Measurements from ENCODE around the gene ARHGEF19.
"Not testable (repeated sequence)": the region's sequence is repeated elsewhere in the genome, so short reads cannot be mapped to it uniquely, and the experiment has no call there.

Gene ARHGEF19

GRCh38 chr1:16248603-16249516 lies 36.4 kb upstream of the ARHGEF19 start:
- ATAC-seq (ENCODE audit: low read depth) (peak; percentile 75), DNase-seq (ENCODE audit: low spot score in 2 of 2) (no peak)
- H3K4me1 Mint-ChIP-seq: peaks cover 14% of the 10 kb centered on the region
- H3K9me3 Mint-ChIP-seq: no peaks in the 10 kb centered on the region
- H3K27ac Mint-ChIP-seq: peak overlapping the region; percentile 84
- no peak overlapping the region for H3K4me3 Mint-ChIP-seq
- peaks cover 11% of the 10 kb centered on the region for H3K36me3 Mint-ChIP-seq
- H3K27me3 Mint-ChIP-seq: no peaks in the 10 kb centered on the region

DNA sequence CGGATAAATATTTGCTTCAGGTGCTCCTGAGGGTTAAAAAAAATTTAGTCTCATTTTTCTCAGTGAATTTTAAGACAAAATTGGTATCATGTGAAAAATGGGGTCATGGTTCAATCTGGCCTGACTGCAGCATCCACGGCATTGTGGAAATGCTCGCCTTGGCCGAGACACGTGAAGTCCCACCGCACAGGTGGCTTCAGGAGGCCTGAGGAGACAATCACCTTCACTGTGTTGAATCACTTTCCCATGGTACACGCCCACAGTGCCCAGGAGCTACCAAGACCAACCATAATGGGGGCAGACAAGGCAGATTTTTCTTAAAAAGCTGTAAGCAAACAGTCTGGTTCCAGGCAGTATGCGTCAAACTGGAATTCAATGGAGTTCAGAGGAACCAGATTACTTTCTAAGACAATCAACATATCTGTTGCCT lies 35.6 kb upstream of the ARHGEF19 start:
- Mint-ChIP-seq H3K27ac (no peak overlapping the region), H3K4me3 (no peak overlapping the region), H3K27me3 (no peaks in the 10 kb centered on the region), H3K9me3 (no peaks in the 10 kb centered on the region), H3K4me1 (peaks cover 14% of the 10 kb centered on the region), H3K36me3 (peaks cover 11% of the 10 kb centered on the region)
- ATAC-seq (ENCODE audit: low read depth): no peak
- no peak for DNase-seq (ENCODE audit: low spot score in 2 of 2)

GRCh38 chr1:16247441-16247840 lies 35.0 kb upstream of the ARHGEF19 start:
- Mint-ChIP-seq H3K27me3 (no peaks in the 10 kb centered on the region), H3K4me3 (no peak overlapping the region), H3K4me1 (peaks cover 14% of the 10 kb centered on the region), H3K36me3 (peaks cover 7% of the 10 kb centered on the region), H3K9me3 (no peaks in the 10 kb centered on the region), H3K27ac (no peak overlapping the region)
- ATAC-seq (ENCODE audit: low read depth) (no peak), DNase-seq (ENCODE audit: low spot score in 2 of 2) (no peak)

DNA sequence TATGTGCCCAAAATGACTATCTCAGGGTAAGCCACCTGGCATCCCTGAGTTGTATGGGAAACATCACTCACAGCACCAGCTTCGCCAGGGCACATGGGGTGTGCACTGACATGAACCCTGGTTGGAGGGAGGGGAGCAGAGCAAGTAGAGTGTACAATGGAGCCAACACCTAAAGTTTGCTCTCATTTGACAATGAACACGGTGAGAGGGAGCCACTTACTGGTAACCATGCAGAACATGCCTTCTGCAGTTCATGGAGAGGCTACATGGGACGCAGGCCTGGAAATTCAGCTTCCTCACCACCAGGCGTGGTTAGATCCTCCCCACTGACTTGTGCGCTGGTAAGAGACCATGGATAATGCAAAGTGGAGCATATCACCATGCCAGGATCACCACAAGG lies 34.5 kb upstream of the ARHGEF19 start:
- Mint-ChIP-seq H3K27ac (no peak overlapping the region), H3K4me3 (no peak overlapping the region), H3K27me3 (no peaks in the 10 kb centered on the region), H3K9me3 (no peaks in the 10 kb centered on the region), H3K36me3 (peaks cover 4% of the 10 kb centered on the region), H3K4me1 (peaks cover 14% of the 10 kb centered on the region)
- DNase-seq (ENCODE audit: low spot score in 2 of 2): no peak
- no peak for ATAC-seq (ENCODE audit: low read depth)

- not testable (repeated sequence) for ATAC-seq (ENCODE audit: low read depth); H3K36me3 Mint-ChIP-seq; H3K27ac Mint-ChIP-seq; H3K4me3 Mint-ChIP-seq; H3K9me3 Mint-ChIP-seq; H3K27me3 Mint-ChIP-seq; DNase-seq (ENCODE audit: low spot score in 2 of 2)
- peaks cover 14% of the 10 kb centered on the region for H3K4me1 Mint-ChIP-seq
These were observed 33.8 kb upstream of the ARHGEF19 start for GRCh38 chr1:16246239-16246638.

GRCh38 chr1:16245476-16246196 lies 33.2 kb upstream of the ARHGEF19 start:
- Mint-ChIP-seq H3K27ac (no peak overlapping the region), H3K36me3 (peaks cover 2% of the 10 kb centered on the region), H3K27me3 (no peaks in the 10 kb centered on the region), H3K9me3 (no peaks in the 10 kb centered on the region), H3K4me1 (peaks cover 14% of the 10 kb centered on the region), H3K4me3 (no peak overlapping the region)
- DNase-seq (ENCODE audit: low spot score in 2 of 2) (no peak), ATAC-seq (ENCODE audit: low read depth) (no peak)

DNA sequence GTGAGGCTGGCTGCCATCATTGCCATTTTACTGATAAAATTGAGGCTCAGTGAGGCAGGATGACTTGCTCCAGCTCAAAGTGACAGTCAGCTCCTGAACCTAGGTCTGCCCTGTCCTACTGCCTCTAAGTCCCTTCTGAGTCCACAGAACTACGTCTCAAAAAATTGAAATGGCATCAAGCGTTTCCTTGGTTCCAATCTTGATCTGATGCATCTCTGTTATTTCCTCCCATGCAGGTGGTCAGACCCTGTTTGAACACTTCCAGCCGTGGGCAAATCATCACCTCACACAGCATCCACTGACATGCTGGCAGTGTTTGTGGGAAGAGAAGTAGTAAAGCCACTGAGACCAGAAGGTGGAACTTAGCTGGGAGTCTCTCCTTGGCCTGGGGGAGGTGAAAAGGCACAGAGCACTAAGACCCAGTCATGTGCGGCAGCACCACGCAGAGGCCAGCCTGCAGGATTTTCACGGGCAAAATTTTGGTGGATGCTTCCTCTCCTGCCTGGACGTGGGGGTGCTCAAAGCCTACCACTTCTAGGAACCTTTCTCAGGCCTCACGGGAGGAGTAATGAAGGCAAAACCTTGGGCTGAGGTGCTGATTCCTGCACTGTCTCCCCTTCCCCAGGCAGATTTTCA lies 32.3 kb upstream of the ARHGEF19 start:
- Mint-ChIP-seq H3K36me3 (peaks cover 2% of the 10 kb centered on the region), H3K4me1 (peaks cover 14% of the 10 kb centered on the region), H3K27me3 (no peaks in the 10 kb centered on the region), H3K4me3 (no peak overlapping the region), H3K27ac (peak overlapping the region; percentile 38), H3K9me3 (no peaks in the 10 kb centered on the region)
- DNase-seq (ENCODE audit: low spot score in 2 of 2) (no peak), ATAC-seq (ENCODE audit: low read depth) (no peak)

DNA sequence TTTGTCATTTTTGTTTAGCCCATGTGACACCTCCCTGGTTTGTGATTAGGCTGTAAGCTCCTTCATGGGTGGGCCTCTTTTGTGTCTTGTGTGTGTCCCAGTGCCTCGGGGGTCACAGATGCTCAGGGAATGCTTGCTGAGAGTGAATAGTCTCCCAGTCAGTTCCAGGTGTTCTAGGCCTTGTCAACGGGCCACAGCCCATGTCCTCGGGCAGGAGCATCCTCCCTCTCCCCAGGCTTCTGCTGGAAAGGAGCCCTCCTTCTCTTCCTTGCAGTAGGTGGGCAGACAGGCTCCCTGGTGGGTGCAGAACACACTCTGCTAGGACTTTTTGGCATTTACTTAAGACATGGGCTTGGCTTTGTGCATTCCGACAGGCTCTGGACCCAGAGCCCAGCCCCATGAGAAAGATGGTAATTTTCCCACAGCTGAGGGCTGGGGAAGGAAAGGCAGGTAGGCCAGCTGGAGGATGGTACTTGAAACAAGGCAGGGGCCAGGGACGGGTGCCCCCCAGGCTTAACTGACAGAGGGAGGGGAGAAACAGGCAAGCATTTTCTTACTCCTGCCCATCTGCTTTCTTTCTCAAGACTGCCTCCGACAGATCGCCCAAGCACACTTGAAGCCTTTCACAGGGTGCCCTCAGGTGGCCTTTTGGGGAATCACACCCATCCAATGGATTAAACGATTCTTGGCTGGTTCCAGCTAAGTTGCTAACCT lies 31.6 kb upstream of the ARHGEF19 start:
- H3K4me1 Mint-ChIP-seq: peaks cover 9% of the 10 kb centered on the region
- no peak overlapping the region for H3K27ac Mint-ChIP-seq
- ATAC-seq (ENCODE audit: low read depth) (peak; percentile 84), DNase-seq (ENCODE audit: low spot score in 2 of 2) (peak; percentile 65 to 71)
- no peaks in the 10 kb centered on the region for H3K27me3 Mint-ChIP-seq
- peaks cover 2% of the 10 kb centered on the region for H3K36me3 Mint-ChIP-seq
- H3K9me3 Mint-ChIP-seq: no peaks in the 10 kb centered on the region
- no peak overlapping the region for H3K4me3 Mint-ChIP-seq

DNA sequence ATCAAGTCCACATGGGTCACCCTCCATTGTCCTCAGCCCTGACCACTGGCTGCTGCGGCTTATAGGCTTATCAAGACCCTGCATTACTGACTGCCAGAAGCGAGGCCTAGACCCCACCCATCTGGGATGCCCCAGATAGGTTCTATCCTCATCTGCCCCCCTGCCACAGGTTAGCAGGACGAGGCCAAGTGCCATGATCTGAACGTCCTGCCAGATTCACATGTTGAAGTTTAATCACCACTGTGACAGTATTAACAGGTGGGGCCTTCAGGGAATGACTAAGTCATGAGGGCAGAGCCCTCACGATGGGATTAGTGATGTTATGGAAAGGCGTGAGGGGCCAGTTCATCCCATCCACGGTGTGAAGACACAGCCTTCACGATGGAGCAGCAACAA lies 30.8 kb upstream of the ARHGEF19 start:
- Mint-ChIP-seq H3K36me3 (peaks cover 2% of the 10 kb centered on the region), H3K9me3 (no peaks in the 10 kb centered on the region), H3K4me3 (no peak overlapping the region), H3K4me1 (peaks cover 3% of the 10 kb centered on the region), H3K27me3 (no peaks in the 10 kb centered on the region), H3K27ac (no peak overlapping the region)
- no peak for ATAC-seq (ENCODE audit: low read depth)
- no peak for DNase-seq (ENCODE audit: low spot score in 2 of 2)

- DNase-seq (ENCODE audit: low spot score in 2 of 2): no peak
- H3K4me1 Mint-ChIP-seq: peaks cover 3% of the 10 kb centered on the region
- no peaks in the 10 kb centered on the region for H3K27me3 Mint-ChIP-seq
- no peak overlapping the region for H3K4me3 Mint-ChIP-seq
- no peaks in the 10 kb centered on the region for H3K9me3 Mint-ChIP-seq
- no peak overlapping the region for H3K27ac Mint-ChIP-seq
- peaks cover 2% of the 10 kb centered on the region for H3K36me3 Mint-ChIP-seq
- ATAC-seq (ENCODE audit: low read depth): no peak
These were observed 30.2 kb upstream of the ARHGEF19 start for GRCh38 chr1:16242556-16243214.

DNA sequence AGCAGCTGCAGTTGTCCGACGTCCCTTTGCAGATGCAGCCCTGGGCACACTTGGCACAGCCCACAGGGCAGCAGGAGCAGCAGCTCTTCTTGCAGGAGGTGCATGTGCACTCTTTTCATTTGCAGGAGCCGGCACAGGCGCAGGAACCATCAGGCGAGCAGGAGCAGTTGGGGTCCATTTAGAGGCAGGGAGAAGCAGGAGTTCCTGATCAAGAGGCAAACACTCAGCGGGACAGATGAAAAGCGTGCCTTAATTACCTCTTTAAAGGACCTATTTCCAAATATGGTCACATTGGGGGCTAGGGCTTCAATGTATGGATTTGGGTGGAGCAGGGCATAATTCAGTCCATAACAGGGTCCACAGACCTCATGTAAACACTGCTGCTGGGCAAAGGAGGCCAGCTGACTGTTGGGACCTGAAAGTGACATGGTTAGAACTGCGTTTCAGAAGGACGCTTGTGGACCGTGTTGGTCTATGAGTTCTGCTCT lies 28.8 kb upstream of the ARHGEF19 start:
- DNase-seq (ENCODE audit: low spot score in 2 of 2): no peak
- ATAC-seq (ENCODE audit: low read depth): no peak
- Mint-ChIP-seq H3K36me3 (no peaks in the 10 kb centered on the region), H3K9me3 (no peaks in the 10 kb centered on the region), H3K27ac (no peak overlapping the region), H3K4me1 (peaks cover 4% of the 10 kb centered on the region), H3K4me3 (no peak overlapping the region), H3K27me3 (no peaks in the 10 kb centered on the region)

DNA sequence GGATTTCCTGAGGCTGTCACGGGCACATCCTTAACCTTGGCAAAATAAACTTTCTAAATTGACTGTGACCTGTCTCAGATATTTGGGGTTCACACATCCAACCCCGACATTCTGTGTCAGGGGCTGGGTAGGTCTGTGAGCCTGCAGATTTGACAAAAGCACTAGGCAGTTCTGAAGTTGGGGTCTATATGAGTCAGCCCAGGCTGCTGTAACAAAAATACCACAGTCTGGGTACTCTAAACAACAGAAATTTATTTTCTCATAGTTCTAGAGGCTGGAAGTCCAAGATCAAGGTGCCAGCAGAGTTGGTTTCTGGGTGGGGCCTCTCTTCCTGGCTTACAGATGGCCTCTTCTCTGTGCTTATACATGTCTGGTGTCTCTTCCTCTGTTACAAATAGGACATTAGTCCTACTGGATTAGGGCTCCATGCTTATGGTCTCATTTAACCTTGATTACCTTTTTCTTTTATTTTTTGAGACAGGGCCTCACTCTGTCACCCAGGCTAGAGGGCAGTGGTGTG lies 27.6 kb upstream of the ARHGEF19 start:
- Mint-ChIP-seq H3K27me3 (no peaks in the 10 kb centered on the region), H3K27ac (no peak overlapping the region), H3K4me3 (no peak overlapping the region), H3K36me3 (no peaks in the 10 kb centered on the region), H3K4me1 (peaks cover 11% of the 10 kb centered on the region), H3K9me3 (no peaks in the 10 kb centered on the region)
- ATAC-seq (ENCODE audit: low read depth) (no peak), DNase-seq (ENCODE audit: low spot score in 2 of 2) (no peak)

- no peaks in the 10 kb centered on the region for H3K36me3 Mint-ChIP-seq
- no peak for DNase-seq (ENCODE audit: low spot score in 2 of 2)
- no peaks in the 10 kb centered on the region for H3K27me3 Mint-ChIP-seq
- H3K4me3 Mint-ChIP-seq: peak overlapping the region; percentile 94
- ATAC-seq (ENCODE audit: low read depth): no peak
- peak overlapping the region; percentile 93 for H3K27ac Mint-ChIP-seq
- H3K9me3 Mint-ChIP-seq: no peaks in the 10 kb centered on the region
- peaks cover 8% of the 10 kb centered on the region for H3K4me1 Mint-ChIP-seq
These were observed 24.9 kb upstream of the ARHGEF19 start for GRCh38 chr1:16237343-16237830.
